Upper lobe of left lung (tissue), 6 donors: ENCODE data around the gene CCNY. TPM values are rescaled to one million over a fixed set of nuclear protein-coding genes. Genes with fewer than 3 reads are reported as not detected.
"Not testable (repeated sequence)": the region's sequence is repeated elsewhere in the genome, so short reads cannot be mapped to it uniquely, and the experiment has no call there.

Source experiments
- ATAC-seq, 2 donors: fragments of 200-7000 bp; cut with Tn5 transposase; one replicate each; pipeline ENCODE4 v1.9.1; 2022; ENCODE audit warnings: mild to moderate bottlenecking in 2 of 2, moderate library complexity in 2 of 2; ENCODE audit not compliant: low FRiP score in 2 of 2
- DNase-seq, 2 donors: peaks; one replicate each; pipeline ENCODE4 v3.0.0-alpha.2; 2019 to 2020
- H3K27ac ChIP-seq, 4 donors: fragments of 200-600 bp; sonication (generic); one replicate each; pipeline ENCODE4 v1.5.1; 2016 to 2019
- H3K27me3 ChIP-seq, 4 donors: fragments of 200-600 bp; sonication (generic); one replicate each; pipeline ENCODE4 v1.5.1; 2017 to 2019
- H3K36me3 ChIP-seq, 4 donors: fragments of 200-600 bp; sonication (generic); one replicate each; pipeline ENCODE4 v1.5.1; 2016 to 2019
- H3K4me1 ChIP-seq, 4 donors: fragments of 200-600 bp; sonication (generic); one replicate each; pipeline ENCODE4 v1.5.1; 2018 to 2019
- H3K4me3 ChIP-seq, 4 donors: fragments of 200-600 bp; sonication (generic); one replicate each; pipeline ENCODE4 v1.5.1; 2017 to 2019; ENCODE audit warnings: mild to moderate bottlenecking in 2 of 4, moderate library complexity in 1 of 4
- H3K9me3 ChIP-seq, 4 donors: fragments of 200-600 bp; sonication (generic); one replicate each; pipeline ENCODE4 v1.5.1; 2018 to 2019
- CTCF ChIP-seq, 6 experiments: fragments of 450-650 bp in 4 of 6; fragments of 200-600 bp in 2 of 6; sonication (generic) in 2 of 6; IDR thresholded peaks; one replicate each; pipeline ENCODE4 v1.5.1; 2016 to 2019; ENCODE audit warnings: antibody characterized with exemption in 6 of 6
- EP300 ChIP-seq, 4 donors: sonication (generic); formaldehyde crosslinking; IDR thresholded peaks; one replicate each; pipeline ENCODE4 v1.5.1; 2017; ENCODE audit warnings: antibody characterized with exemption in 4 of 4, control low read depth in 2 of 4
- POLR2A ChIP-seq, 4 donors: fragments of 450-650 bp; IDR thresholded peaks; one replicate each; pipeline ENCODE4 v1.5.1; 2016 to 2017; ENCODE audit warnings: antibody characterized with exemption in 4 of 4, mild to moderate bottlenecking in 2 of 4
- POLR2AphosphoS5 ChIP-seq, 2 donors: sonication (generic); formaldehyde crosslinking; IDR thresholded peaks; one replicate each; pipeline ENCODE4 v1.5.1; 2017; ENCODE audit warnings: antibody characterized with exemption in 2 of 2
- WGBS, 2 donors: methylation state at CpG; one replicate each; pipeline ENCODE4 v1.1.5; 2017 to 2018; 5-methylcytosine and 5-hydroxymethylcytosine counted together
- total RNA-seq, 6 donors: library from RNA; depleted of rRNA in 4 of 6; stranded (reverse); fragments of >200 nt in 4 of 6; gene quantifications; one replicate each; pipeline versions ENCODE4 v1.1.0 to v1.2.1, GENCODE V29; 2016 to 2021
- donor health status: DM: no; HTN: no; CAD: no; lungs with moderate emphysema.
- donor health status: DM: no; HTN: yes; CAD: no; lungs with severe emphysema.

The CCNY gene
- total RNA-seq, 6 donors from 2014 or later: 22.0 to 80.8 (median 52.5) TPM

GRCh38 chr10:35400595-35401268, 64.4 kb downstream of the CCNY start:
- DNase-seq (peak in 1 of 2 donors; percentile 78), ATAC-seq (peak; percentile 61 to 68)
- no peaks in the 10 kb centered on the region for H3K27me3 ChIP-seq
- no peak overlapping the region for H3K4me3 ChIP-seq
- no peaks in the 10 kb centered on the region for H3K9me3 ChIP-seq
- H3K4me1 ChIP-seq: peaks cover 36 to 83% (median 61%) of the 10 kb centered on the region in 4 donors
- 65 to 73% methylated on average over 8 of the region's 8 CpGs for WGBS, 2 donors
- H3K36me3 ChIP-seq: no peaks in the 10 kb centered on the region
- H3K27ac ChIP-seq: peak overlapping the region in 3 of 4 donors; percentile 12 to 45 (median 36)
- TF ChIP-seq POLR2AphosphoS5 (IDR thresholded peaks at IDR 0.05) (no peak), POLR2A (IDR thresholded peaks at IDR 0.05) (no peak), EP300 (IDR thresholded peaks at IDR 0.05) (no peak), CTCF (IDR thresholded peaks at IDR 0.05) (no peak)

- peaks cover 30 to 66% (median 54%) of the 10 kb centered on the region in 4 donors for H3K4me1 ChIP-seq
- 94 to 98% methylated on average over 5 of the region's 5 CpGs for WGBS, 2 donors
Observed at GRCh38 chr10:35403491-35403890, 67.2 kb downstream of the CCNY start.

GRCh38 chr10:35404077-35404476, 67.8 kb downstream of the CCNY start:
- not testable (repeated sequence) for H3K36me3 ChIP-seq, H3K4me3 ChIP-seq, H3K27me3 ChIP-seq, H3K9me3 ChIP-seq, ATAC-seq
- DNase-seq: peak in 1 of 2 donors; percentile 77
- 58 to 66% methylated on average over 2 of the region's 2 CpGs for WGBS, 2 donors
- Histone ChIP-seq H3K4me1 (peaks cover 25 to 65% (median 54%) of the 10 kb centered on the region in 4 donors), H3K27ac (peak overlapping the region in 3 of 4 donors; percentile 17 to 44 (median 28))

More at GRCh38 chr10:35403491-35403890, 67.2 kb downstream of the CCNY start:
- not testable (repeated sequence) for H3K4me3 ChIP-seq, DNase-seq, H3K36me3 ChIP-seq, H3K9me3 ChIP-seq, H3K27me3 ChIP-seq, ATAC-seq
- H3K27ac ChIP-seq: peak overlapping the region in 2 of 4 donors; percentile 17 to 28

GRCh38 chr10:35406003-35406630, 69.8 kb downstream of the CCNY start:
- WGBS, 2 donors: 64 to 81% methylated on average over 3 of the region's 5 CpGs
- H3K27ac ChIP-seq, ATAC-seq, H3K36me3 ChIP-seq, H3K27me3 ChIP-seq, H3K9me3 ChIP-seq, H3K4me3 ChIP-seq: not testable (repeated sequence)
- DNase-seq: peak in 1 of 2 donors; percentile 52
- H3K4me1 ChIP-seq: peaks cover 13 to 61% (median 46%) of the 10 kb centered on the region in 4 donors
- peak in 1 of 2 donors; percentile 9 for TF ChIP-seq POLR2AphosphoS5 (IDR thresholded peaks at IDR 0.05)

GRCh38 chr10:35407696-35408095, 71.4 kb downstream of the CCNY start:
- Histone ChIP-seq H3K27ac (peak overlapping the region in 1 of 4 donors; percentile 40), H3K4me1 (peaks cover 22 to 60% (median 46%) of the 10 kb centered on the region in 4 donors)
- not testable (repeated sequence) for H3K9me3 ChIP-seq, H3K4me3 ChIP-seq, DNase-seq, H3K36me3 ChIP-seq, ATAC-seq, H3K27me3 ChIP-seq
- WGBS, 2 donors: 59 to 83% methylated on average over 12 of the region's 12 CpGs

GRCh38 chr10:35409094-35409582, 72.8 kb downstream of the CCNY start:
- no peaks in the 10 kb centered on the region for H3K36me3 ChIP-seq
- WGBS, 2 donors: 68 to 91% methylated on average over 2 of the region's 2 CpGs
- DNase-seq (no peak), ATAC-seq (peak; percentile 72 to 73)
- H3K27me3 ChIP-seq: no peaks in the 10 kb centered on the region
- no peak overlapping the region for H3K4me3 ChIP-seq
- peaks cover 22 to 54% (median 44%) of the 10 kb centered on the region in 4 donors for H3K4me1 ChIP-seq
- no peaks in the 10 kb centered on the region for H3K9me3 ChIP-seq
- TF ChIP-seq POLR2AphosphoS5 (IDR thresholded peaks at IDR 0.05) (no peak), EP300 (IDR thresholded peaks at IDR 0.05) (no peak), POLR2A (IDR thresholded peaks at IDR 0.05) (no peak), CTCF (IDR thresholded peaks at IDR 0.05) (no peak)
- no peak overlapping the region for H3K27ac ChIP-seq
